ENCODE results near the gene PLCB1.

The PLCB1 gene

DNA sequence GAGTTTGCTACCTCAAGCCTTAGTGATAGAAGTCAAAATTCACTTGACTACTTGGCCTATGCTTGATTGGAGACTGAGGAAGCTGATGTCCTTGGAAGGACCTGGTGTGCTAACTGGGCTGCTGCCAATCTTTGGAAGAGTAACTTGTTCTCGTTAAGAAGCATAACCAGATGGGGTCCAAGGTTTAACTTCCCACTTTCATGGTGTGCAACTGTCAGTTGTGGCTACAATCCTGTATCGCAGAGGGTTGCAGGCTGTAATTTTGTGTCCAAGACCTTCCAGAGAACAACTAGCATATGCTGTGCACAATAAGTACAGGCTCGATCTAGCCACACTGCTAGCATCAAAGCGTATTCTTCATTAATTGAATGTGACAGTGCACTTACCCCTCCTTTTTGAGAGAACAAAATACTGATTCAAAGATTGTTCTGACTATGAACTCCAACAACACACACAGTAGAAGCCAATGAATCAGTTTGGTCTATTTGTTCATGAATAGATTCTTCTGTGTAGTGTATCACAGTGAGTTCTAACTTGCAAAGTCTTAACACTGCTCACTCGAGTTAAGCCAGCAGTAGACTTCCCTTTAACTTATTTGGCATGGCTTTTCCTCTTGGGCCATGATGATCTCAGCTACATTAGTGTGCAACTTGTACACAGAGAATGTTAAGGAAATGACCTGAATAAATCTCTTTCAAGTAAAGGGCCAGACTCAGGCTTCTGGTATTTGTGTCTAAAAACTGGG, 15.8 kb upstream of the PLCB1 start:
- H3K4me3 ChIP-seq (ENCODE audit: low read length in 2 of 2), result no peak overlapping the region
- no peaks in the 10 kb centered on the region for H3K4me1 ChIP-seq (ENCODE audit: control insufficient read depth in 2 of 2, insufficient read depth in 2 of 2, low read length in 2 of 2)
- no peaks in the 10 kb centered on the region for H3K27me3 ChIP-seq (ENCODE audit: control insufficient read depth in 2 of 2, insufficient read depth in 2 of 2, low read length in 2 of 2)
- H3K36me3 ChIP-seq (ENCODE audit: control insufficient read depth in 2 of 2, insufficient read depth in 2 of 2, low read length in 2 of 2), result no peaks in the 10 kb centered on the region
- H3K27ac ChIP-seq (ENCODE audit: low read depth in 2 of 2, low read length in 2 of 2), result no peak overlapping the region
- no peak overlapping the region for H3K9ac ChIP-seq (ENCODE audit: low read depth in 1 of 2, low read length in 2 of 2)
- no peaks in the 10 kb centered on the region for H3K9me3 ChIP-seq (ENCODE audit: control insufficient read depth in 2 of 2, low read length in 2 of 2)

DNA sequence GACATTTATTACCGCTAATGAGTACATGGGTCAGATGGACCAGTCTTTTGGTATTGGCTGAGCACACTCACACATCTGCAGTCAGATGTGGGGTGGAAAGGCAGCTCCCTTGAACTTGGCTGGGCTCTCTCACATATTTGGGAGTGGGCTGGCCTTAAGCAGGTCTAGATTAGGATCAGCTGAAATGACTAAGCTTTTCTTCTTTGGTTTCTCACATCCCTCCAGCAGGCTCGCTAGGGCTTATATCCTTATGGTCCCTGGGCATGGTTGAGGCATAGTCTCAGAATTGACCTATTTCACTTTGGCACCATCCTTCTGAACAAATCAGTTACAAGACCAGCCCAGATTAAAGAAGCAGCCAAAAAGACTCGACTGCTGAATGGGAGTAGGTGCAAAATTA, 14.4 kb upstream of the PLCB1 start:
- no peak overlapping the region for H3K4me3 ChIP-seq (ENCODE audit: low read length in 2 of 2)
- no peaks in the 10 kb centered on the region for H3K36me3 ChIP-seq (ENCODE audit: control insufficient read depth in 2 of 2, insufficient read depth in 2 of 2, low read length in 2 of 2)
- no peak overlapping the region for H3K27ac ChIP-seq (ENCODE audit: low read depth in 2 of 2, low read length in 2 of 2)
- H3K9ac ChIP-seq (ENCODE audit: low read depth in 1 of 2, low read length in 2 of 2), result no peak overlapping the region
- H3K4me1 ChIP-seq (ENCODE audit: control insufficient read depth in 2 of 2, insufficient read depth in 2 of 2, low read length in 2 of 2), result no peaks in the 10 kb centered on the region
- no peaks in the 10 kb centered on the region for H3K27me3 ChIP-seq (ENCODE audit: control insufficient read depth in 2 of 2, insufficient read depth in 2 of 2, low read length in 2 of 2)
- H3K9me3 ChIP-seq (ENCODE audit: control insufficient read depth in 2 of 2, low read length in 2 of 2), result no peaks in the 10 kb centered on the region

- Histone ChIP-seq H3K4me3 (ENCODE audit: low read length in 2 of 2) (no peak overlapping the region), H3K9me3 (ENCODE audit: control insufficient read depth in 2 of 2, low read length in 2 of 2) (no peaks in the 10 kb centered on the region), H3K27me3 (ENCODE audit: control insufficient read depth in 2 of 2, insufficient read depth in 2 of 2, low read length in 2 of 2) (no peaks in the 10 kb centered on the region), H3K27ac (ENCODE audit: low read depth in 2 of 2, low read length in 2 of 2) (no peak overlapping the region), H3K36me3 (ENCODE audit: control insufficient read depth in 2 of 2, insufficient read depth in 2 of 2, low read length in 2 of 2) (no peaks in the 10 kb centered on the region), H3K4me1 (ENCODE audit: control insufficient read depth in 2 of 2, insufficient read depth in 2 of 2, low read length in 2 of 2) (no peaks in the 10 kb centered on the region), H3K9ac (ENCODE audit: low read depth in 1 of 2, low read length in 2 of 2) (no peak overlapping the region)
Observed at GRCh38 chr20:8118039-8118438, 14.0 kb upstream of the PLCB1 start.

GRCh38 chr20:8118760-8119159, 13.3 kb upstream of the PLCB1 start:
- H3K9me3 ChIP-seq (ENCODE audit: control insufficient read depth in 2 of 2, low read length in 2 of 2), result no peaks in the 10 kb centered on the region
- no peak overlapping the region for H3K4me3 ChIP-seq (ENCODE audit: low read length in 2 of 2)
- H3K27me3 ChIP-seq (ENCODE audit: control insufficient read depth in 2 of 2, insufficient read depth in 2 of 2, low read length in 2 of 2), result no peaks in the 10 kb centered on the region
- no peaks in the 10 kb centered on the region for H3K4me1 ChIP-seq (ENCODE audit: control insufficient read depth in 2 of 2, insufficient read depth in 2 of 2, low read length in 2 of 2)
- H3K9ac ChIP-seq (ENCODE audit: low read depth in 1 of 2, low read length in 2 of 2), result no peak overlapping the region
- H3K27ac ChIP-seq (ENCODE audit: low read depth in 2 of 2, low read length in 2 of 2), result no peak overlapping the region
- H3K36me3 ChIP-seq (ENCODE audit: control insufficient read depth in 2 of 2, insufficient read depth in 2 of 2, low read length in 2 of 2), result no peaks in the 10 kb centered on the region

GRCh38 chr20:8121666-8122065, 10.4 kb upstream of the PLCB1 start:
- H3K9ac ChIP-seq (ENCODE audit: low read depth in 1 of 2, low read length in 2 of 2), result no peak overlapping the region
- no peaks in the 10 kb centered on the region for H3K9me3 ChIP-seq (ENCODE audit: control insufficient read depth in 2 of 2, low read length in 2 of 2)
- H3K36me3 ChIP-seq (ENCODE audit: control insufficient read depth in 2 of 2, insufficient read depth in 2 of 2, low read length in 2 of 2), result no peaks in the 10 kb centered on the region
- H3K4me1 ChIP-seq (ENCODE audit: control insufficient read depth in 2 of 2, insufficient read depth in 2 of 2, low read length in 2 of 2), result no peaks in the 10 kb centered on the region
- no peaks in the 10 kb centered on the region for H3K27me3 ChIP-seq (ENCODE audit: control insufficient read depth in 2 of 2, insufficient read depth in 2 of 2, low read length in 2 of 2)
- H3K4me3 ChIP-seq (ENCODE audit: low read length in 2 of 2), result no peak overlapping the region
- no peak overlapping the region for H3K27ac ChIP-seq (ENCODE audit: low read depth in 2 of 2, low read length in 2 of 2)

- no peak overlapping the region for H3K27ac ChIP-seq (ENCODE audit: low read depth in 2 of 2, low read length in 2 of 2)
- no peaks in the 10 kb centered on the region for H3K27me3 ChIP-seq (ENCODE audit: control insufficient read depth in 2 of 2, insufficient read depth in 2 of 2, low read length in 2 of 2)
- no peak overlapping the region for H3K9ac ChIP-seq (ENCODE audit: low read depth in 1 of 2, low read length in 2 of 2)
- no peaks in the 10 kb centered on the region for H3K9me3 ChIP-seq (ENCODE audit: control insufficient read depth in 2 of 2, low read length in 2 of 2)
- H3K4me1 ChIP-seq (ENCODE audit: control insufficient read depth in 2 of 2, insufficient read depth in 2 of 2, low read length in 2 of 2), result no peaks in the 10 kb centered on the region
- H3K36me3 ChIP-seq (ENCODE audit: control insufficient read depth in 2 of 2, insufficient read depth in 2 of 2, low read length in 2 of 2), result no peaks in the 10 kb centered on the region
- no peak overlapping the region for H3K4me3 ChIP-seq (ENCODE audit: low read length in 2 of 2)
Observed at GRCh38 chr20:8124639-8125038, 7.4 kb upstream of the PLCB1 start.

GRCh38 chr20:8126181-8126580, 5.9 kb upstream of the PLCB1 start:
- Histone ChIP-seq H3K9me3 (ENCODE audit: control insufficient read depth in 2 of 2, low read length in 2 of 2) (no peaks in the 10 kb centered on the region), H3K27me3 (ENCODE audit: control insufficient read depth in 2 of 2, insufficient read depth in 2 of 2, low read length in 2 of 2) (peaks cover 0 to 3% of the 10 kb centered on the region in 2 donors), H3K4me1 (ENCODE audit: control insufficient read depth in 2 of 2, insufficient read depth in 2 of 2, low read length in 2 of 2) (no peaks in the 10 kb centered on the region), H3K27ac (ENCODE audit: low read depth in 2 of 2, low read length in 2 of 2) (no peak overlapping the region), H3K4me3 (ENCODE audit: low read length in 2 of 2) (no peak overlapping the region), H3K9ac (ENCODE audit: low read depth in 1 of 2, low read length in 2 of 2) (no peak overlapping the region), H3K36me3 (ENCODE audit: control insufficient read depth in 2 of 2, insufficient read depth in 2 of 2, low read length in 2 of 2) (no peaks in the 10 kb centered on the region)

- Histone ChIP-seq H3K9ac (ENCODE audit: low read depth in 1 of 2, low read length in 2 of 2) (no peak overlapping the region), H3K4me1 (ENCODE audit: control insufficient read depth in 2 of 2, insufficient read depth in 2 of 2, low read length in 2 of 2) (no peaks in the 10 kb centered on the region), H3K27ac (ENCODE audit: low read depth in 2 of 2, low read length in 2 of 2) (no peak overlapping the region), H3K36me3 (ENCODE audit: control insufficient read depth in 2 of 2, insufficient read depth in 2 of 2, low read length in 2 of 2) (no peaks in the 10 kb centered on the region), H3K27me3 (ENCODE audit: control insufficient read depth in 2 of 2, insufficient read depth in 2 of 2, low read length in 2 of 2) (peaks cover 3% of the 10 kb centered on the region in 2 donors), H3K4me3 (ENCODE audit: low read length in 2 of 2) (no peak overlapping the region), H3K9me3 (ENCODE audit: control insufficient read depth in 2 of 2, low read length in 2 of 2) (no peaks in the 10 kb centered on the region)
Observed at GRCh38 chr20:8126841-8127378, 5.2 kb upstream of the PLCB1 start.

DNA sequence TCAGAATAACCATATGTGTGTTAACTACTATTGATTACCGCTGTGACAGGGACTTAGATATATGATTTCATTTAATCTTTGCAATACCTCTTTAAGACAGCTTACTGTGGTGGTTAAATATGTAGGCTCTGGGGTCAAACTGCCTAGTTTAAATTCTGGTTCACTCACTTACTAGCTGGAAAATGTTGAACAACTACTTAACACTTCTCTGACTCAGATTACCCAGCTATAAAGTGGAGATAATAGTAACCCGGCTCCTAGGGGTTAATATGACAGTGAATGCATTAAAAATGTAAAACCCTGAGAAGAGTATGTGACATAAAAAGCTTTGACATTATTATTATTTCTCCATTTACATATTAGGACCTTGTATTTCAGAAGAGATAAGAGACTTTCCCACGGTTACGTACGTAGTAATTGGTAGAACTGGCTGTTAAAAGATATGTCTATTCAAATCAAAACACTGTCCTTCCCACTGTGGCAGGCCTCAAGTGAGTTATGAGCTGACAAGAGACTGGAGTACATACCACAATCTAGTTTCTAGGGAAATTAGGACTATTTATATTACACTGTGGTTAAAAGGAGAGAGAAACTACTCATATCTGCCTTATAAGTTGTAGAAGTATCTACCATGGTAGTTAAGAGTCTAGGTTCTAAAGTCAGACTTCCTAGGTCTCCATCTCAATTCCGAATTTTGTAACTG, 4.4 kb upstream of the PLCB1 start:
- H3K9ac ChIP-seq (ENCODE audit: low read depth in 1 of 2, low read length in 2 of 2), result no peak overlapping the region
- no peaks in the 10 kb centered on the region for H3K9me3 ChIP-seq (ENCODE audit: control insufficient read depth in 2 of 2, low read length in 2 of 2)
- H3K4me3 ChIP-seq (ENCODE audit: low read length in 2 of 2), result no peak overlapping the region
- peaks cover 3% of the 10 kb centered on the region in 2 donors for H3K27me3 ChIP-seq (ENCODE audit: control insufficient read depth in 2 of 2, insufficient read depth in 2 of 2, low read length in 2 of 2)
- no peaks in the 10 kb centered on the region for H3K36me3 ChIP-seq (ENCODE audit: control insufficient read depth in 2 of 2, insufficient read depth in 2 of 2, low read length in 2 of 2)
- no peak overlapping the region for H3K27ac ChIP-seq (ENCODE audit: low read depth in 2 of 2, low read length in 2 of 2)
- H3K4me1 ChIP-seq (ENCODE audit: control insufficient read depth in 2 of 2, insufficient read depth in 2 of 2, low read length in 2 of 2), result no peaks in the 10 kb centered on the region

- no peak overlapping the region for H3K9ac ChIP-seq (ENCODE audit: low read depth in 1 of 2, low read length in 2 of 2)
- H3K27me3 ChIP-seq (ENCODE audit: control insufficient read depth in 2 of 2, insufficient read depth in 2 of 2, low read length in 2 of 2), result peaks cover 4 to 10% of the 10 kb centered on the region in 2 donors
- H3K4me3 ChIP-seq (ENCODE audit: low read length in 2 of 2), result no peak overlapping the region
- no peaks in the 10 kb centered on the region for H3K4me1 ChIP-seq (ENCODE audit: control insufficient read depth in 2 of 2, insufficient read depth in 2 of 2, low read length in 2 of 2)
- no peak overlapping the region for H3K27ac ChIP-seq (ENCODE audit: low read depth in 2 of 2, low read length in 2 of 2)
- H3K36me3 ChIP-seq (ENCODE audit: control insufficient read depth in 2 of 2, insufficient read depth in 2 of 2, low read length in 2 of 2), result no peaks in the 10 kb centered on the region
- H3K9me3 ChIP-seq (ENCODE audit: control insufficient read depth in 2 of 2, low read length in 2 of 2), result no peaks in the 10 kb centered on the region
Observed at GRCh38 chr20:8128291-8129060, 3.6 kb upstream of the PLCB1 start.
